Bronchial epithelial cell (primary cell): ENCODE results near the gene EGLN3. TPM values are rescaled to one million over a fixed set of nuclear protein-coding genes. Genes with fewer than 3 reads are reported as not detected.
"Not testable (repeated sequence)": the region's sequence is repeated elsewhere in the genome, so short reads cannot be mapped to it uniquely, and the experiment has no call there.

Experiments used
- DNase-seq: peaks from one replicate; pipeline ENCODE4 v3.0.0-alpha.2; 2010; ENCODE audit warnings: low read depth
- FAIRE-seq: peaks from 2 replicates; lab custom pipeline; 2011; peaks lifted over from hg19 to GRCh38; lab: Jason Lieb, UNC
- H3K27me3 ChIP-seq: 2 replicates; pipeline ENCODE4 v1.5.1; 2011; ENCODE audit warnings: low read length; ENCODE audit not compliant: control insufficient read depth, insufficient read depth
- H3K36me3 ChIP-seq: 2 replicates; pipeline ENCODE4 v1.5.1; 2011; ENCODE audit warnings: low read length; ENCODE audit not compliant: control insufficient read depth, insufficient read depth
- H3K4me3 ChIP-seq: 2 replicates; pipeline ENCODE4 v1.5.1; 2011; ENCODE audit warnings: mild to moderate bottlenecking, low read depth, low read length, control low read depth
- CTCF ChIP-seq: IDR thresholded peaks from 2 replicates; pipeline ENCODE4 v1.5.1; 2011; ENCODE audit warnings: mild to moderate bottlenecking, moderate library complexity, low read length, control low read depth, inconsistent platforms; ENCODE audit not compliant: insufficient read depth, severe bottlenecking
- total RNA-seq: library from RNA; depleted of rRNA; stranded (reverse); fragments of >200 nt; gene quantifications from 2 replicates; pipeline ENCODE4 v1.2.1, GENCODE V29; 2014

EGLN3 gene
- total RNA-seq, 1 donor from 2014 or later, result 48.7 TPM

- Histone ChIP-seq H3K27me3 (no peaks in the 10 kb centered on the region), H3K4me3 (no peak overlapping the region), H3K36me3 (peaks cover 15% of the 10 kb centered on the region)
- FAIRE-seq (no peak), DNase-seq (no peak)
- no peak for TF ChIP-seq CTCF
These were observed 21.0 kb downstream of the EGLN3 start for GRCh38 chr14:33929799-33930408.

DNA sequence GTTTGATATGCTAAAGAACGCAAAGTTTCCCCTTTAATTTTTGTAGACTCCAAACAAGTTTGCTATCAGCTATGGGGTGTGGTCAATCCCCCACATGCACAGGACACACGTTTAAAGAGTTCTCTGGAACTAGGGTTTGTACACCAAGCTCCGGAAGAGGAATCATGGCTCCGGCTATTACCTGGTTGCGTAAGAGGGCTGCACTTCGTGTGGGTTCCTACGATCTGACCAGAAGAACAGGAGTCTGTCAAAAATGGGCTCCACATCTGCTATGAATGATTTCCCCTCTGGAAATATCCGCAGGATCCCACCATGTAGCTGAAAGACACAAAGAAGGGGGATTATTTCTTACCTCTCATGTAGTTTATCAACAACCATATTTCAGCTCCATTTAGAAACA lies 22.0 kb downstream of the EGLN3 start:
- H3K36me3 ChIP-seq, result peaks cover 16% of the 10 kb centered on the region
- no peak for TF ChIP-seq CTCF

GRCh38 chr14:33927944-33928343 lies 22.9 kb downstream of the EGLN3 start:
- FAIRE-seq (no peak), DNase-seq (no peak)
- H3K27me3 ChIP-seq, result no peaks in the 10 kb centered on the region
- no peak for TF ChIP-seq CTCF
- no peak overlapping the region for H3K4me3 ChIP-seq
- peaks cover 16% of the 10 kb centered on the region for H3K36me3 ChIP-seq

More for the DNA sequence above, 22.0 kb downstream of the EGLN3 start:
- DNase-seq (no peak), FAIRE-seq (no peak)
- H3K27me3 ChIP-seq, result no peaks in the 10 kb centered on the region
- no peak overlapping the region for H3K4me3 ChIP-seq

GRCh38 chr14:33926967-33927366 lies 23.9 kb downstream of the EGLN3 start:
- DNase-seq, H3K4me3 ChIP-seq, H3K27me3 ChIP-seq, FAIRE-seq: not testable (repeated sequence)
- H3K36me3 ChIP-seq, result peaks cover 16% of the 10 kb centered on the region

- H3K27me3 ChIP-seq, result no peaks in the 10 kb centered on the region
- H3K4me3 ChIP-seq, result no peak overlapping the region
- H3K36me3 ChIP-seq, result peaks cover 16% of the 10 kb centered on the region
- TF ChIP-seq CTCF, result no peak
- FAIRE-seq (no peak), DNase-seq (no peak)
These were observed 24.9 kb downstream of the EGLN3 start for GRCh38 chr14:33925946-33926345.

- no peaks in the 10 kb centered on the region for H3K27me3 ChIP-seq
- peaks cover 13% of the 10 kb centered on the region for H3K36me3 ChIP-seq
- no peak overlapping the region for H3K4me3 ChIP-seq
- no peak for TF ChIP-seq CTCF
- DNase-seq, result no peak
- FAIRE-seq, result no peak
These were observed 25.6 kb downstream of the EGLN3 start for GRCh38 chr14:33925235-33925634.
